Measurements from ENCODE around the gene GID8. TPM values are rescaled to one million over a fixed set of nuclear protein-coding genes. Genes with fewer than 3 reads are reported as not detected.

The GID8 gene
- total RNA-seq, 1 experiment from 2014 or later = 37.2 TPM

- no peak overlapping the region for H2AFZ ChIP-seq (ENCODE audit: low read length)
- peak; percentile 34 for ATAC-seq
- POLR2A ChIA-PET (ENCODE audit: unreplicated experiment) = no interaction called here
Observed at GRCh38 chr20:62929051-62929538, 8.9 kb upstream of the GID8 start.

GRCh38 chr20:62931464-62931863 is 6.5 kb upstream of the GID8 start:
- Histone ChIP-seq H3F3A (ENCODE audit: low read length, unreplicated experiment) (no peaks in the 10 kb centered on the region), H3K4me1 (ENCODE audit: insufficient read depth, low read length) (peaks cover 18% of the 10 kb centered on the region), H3K9me3 (ENCODE audit: low read length) (no peaks in the 10 kb centered on the region), H3K4me3 (ENCODE audit: low read length) (no peak overlapping the region), H3K9ac (ENCODE audit: low read length) (no peak overlapping the region), H3K9me2 (replicated peaks; ENCODE audit: low read length) (no peaks in the 10 kb centered on the region), H3K4me2 (ENCODE audit: low read length) (no peak overlapping the region), H4K20me1 (ENCODE audit: low read length) (peaks cover 65% of the 10 kb centered on the region), H3K27ac (ENCODE audit: low read length) (no peak overlapping the region), H3K79me2 (ENCODE audit: low read length) (peaks cover 99% of the 10 kb centered on the region), H3K36me3 (ENCODE audit: low read depth, low read length) (peaks cover 33% of the 10 kb centered on the region), H3K27me3 (ENCODE audit: low read length) (no peaks in the 10 kb centered on the region), H2AFZ (ENCODE audit: low read length) (no peak overlapping the region)
- intact Hi-C loops (cut with micrococcal nuclease) = no loop called here
- DNase-seq = no peak
- no TSS peak for BruUV-seq (replicated peaks)
- TF ChIP-seq CTCF (conservative IDR thresholded peaks at IDR 0.05; ENCODE audit: low read depth, low read length) (no peak), EZH2phosphoT487 (IDR thresholded peaks at IDR 0.05; ENCODE audit: borderline replicate concordance, low read length) (no peak)
- ChIA-PET POLR2A (ENCODE audit: unreplicated experiment) (no interaction called here), CTCF (no interaction called here)
- no peak for ATAC-seq

More at GRCh38 chr20:62929051-62929538, 8.9 kb upstream of the GID8 start:
- Histone ChIP-seq H3K4me1 (ENCODE audit: insufficient read depth, low read length) (peaks cover 18% of the 10 kb centered on the region), H3K36me3 (ENCODE audit: low read depth, low read length) (peaks cover 15% of the 10 kb centered on the region; the same call in 1 of the 2 replicates), H3K4me2 (ENCODE audit: low read length) (peak overlapping the region; percentile 76), H3K79me2 (ENCODE audit: low read length) (peaks cover 98% of the 10 kb centered on the region), H3K9me3 (ENCODE audit: low read length) (no peaks in the 10 kb centered on the region), H4K20me1 (ENCODE audit: low read length) (peaks cover 56% of the 10 kb centered on the region), H3F3A (ENCODE audit: low read length, unreplicated experiment) (no peaks in the 10 kb centered on the region), H3K4me3 (ENCODE audit: low read length) (peak overlapping the region; percentile 46; the same call in 1 of the 2 replicates), H3K9me2 (replicated peaks; ENCODE audit: low read length) (no peaks in the 10 kb centered on the region), H3K27ac (ENCODE audit: low read length) (no peak overlapping the region), H3K9ac (ENCODE audit: low read length) (no peak overlapping the region; the same call in 1 of the 2 replicates), H3K27me3 (ENCODE audit: low read length) (no peaks in the 10 kb centered on the region)
- CTCF ChIA-PET = no interaction called here
- no TSS peak for BruUV-seq (replicated peaks)
- DNase-seq = peak; percentile 34
- no peak for TF ChIP-seq EZH2phosphoT487 (IDR thresholded peaks at IDR 0.05; ENCODE audit: borderline replicate concordance, low read length)
- no peak for TF ChIP-seq EZH2 (IDR thresholded peaks at IDR 0.05; ENCODE audit: low read length, unreplicated experiment)
- TF ChIP-seq CTCF (conservative IDR thresholded peaks at IDR 0.05; ENCODE audit: low read depth, low read length) = no peak
- intact Hi-C loops (cut with micrococcal nuclease) = loop anchor here (1.0 to 10.0 kb wide), 3 partner anchors 8 to 603 kb away; no protein-coding TSS in a partner anchor

- no peak overlapping the region for H2AFZ ChIP-seq (ENCODE audit: low read length)
- DNase-seq (no peak), ATAC-seq (no peak)
- H3K9me3 ChIP-seq (ENCODE audit: low read length) = no peaks in the 10 kb centered on the region
- H3K9me2 ChIP-seq (replicated peaks; ENCODE audit: low read length) = no peaks in the 10 kb centered on the region
- H3K79me2 ChIP-seq (ENCODE audit: low read length) = peaks cover 95% of the 10 kb centered on the region
- intact Hi-C loops (cut with micrococcal nuclease) = no loop called here
- POLR2A ChIA-PET (ENCODE audit: unreplicated experiment) = no interaction called here
- H4K20me1 ChIP-seq (ENCODE audit: low read length) = peaks cover 66% of the 10 kb centered on the region
- TF ChIP-seq EZH2 (IDR thresholded peaks at IDR 0.05; ENCODE audit: low read length, unreplicated experiment) = no peak
- no peak for TF ChIP-seq CTCF (conservative IDR thresholded peaks at IDR 0.05; ENCODE audit: low read depth, low read length)
- no peak for TF ChIP-seq EZH2phosphoT487 (IDR thresholded peaks at IDR 0.05; ENCODE audit: borderline replicate concordance, low read length)
- no TSS peak for BruUV-seq (replicated peaks)
- H3F3A ChIP-seq (ENCODE audit: low read length, unreplicated experiment) = no peaks in the 10 kb centered on the region
- H3K4me3 ChIP-seq (ENCODE audit: low read length) = no peak overlapping the region
- CTCF ChIA-PET = no interaction called here
- H3K36me3 ChIP-seq (ENCODE audit: low read depth, low read length) = peaks cover 30% of the 10 kb centered on the region
- H3K9ac ChIP-seq (ENCODE audit: low read length) = no peak overlapping the region
- H3K4me2 ChIP-seq (ENCODE audit: low read length) = no peak overlapping the region
- H3K4me1 ChIP-seq (ENCODE audit: insufficient read depth, low read length) = peaks cover 9% of the 10 kb centered on the region
- no peak overlapping the region for H3K27ac ChIP-seq (ENCODE audit: low read length)
- H3K27me3 ChIP-seq (ENCODE audit: low read length) = no peaks in the 10 kb centered on the region
Observed at GRCh38 chr20:62933966-62934365, 4.0 kb upstream of the GID8 start.
